ENCODE data around the gene KHNYN.
"Not testable (repeated sequence)": the region's sequence is repeated elsewhere in the genome, so short reads cannot be mapped to it uniquely, and the experiment has no call there.

KHNYN gene

DNA sequence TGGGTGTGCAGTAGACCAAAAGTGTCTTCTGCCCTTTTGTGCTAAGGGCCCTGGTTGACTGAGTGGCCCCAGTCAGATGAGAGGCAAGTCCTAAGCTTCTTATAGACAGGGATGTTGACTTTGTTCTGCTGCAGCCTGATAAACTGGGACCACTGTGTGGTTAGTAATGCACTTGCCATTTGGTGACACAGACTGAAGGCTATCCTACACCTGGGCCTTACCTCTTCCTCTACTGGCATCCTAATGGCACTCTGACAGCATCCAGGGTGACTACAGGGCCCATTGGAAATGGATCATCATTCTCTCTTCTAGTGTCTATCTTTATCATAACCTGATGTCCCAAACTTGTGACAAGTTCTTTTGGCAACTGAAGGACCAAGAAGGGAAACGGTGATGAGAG, 9.5 kb downstream of the KHNYN start:
- no peak for DNase-seq

GRCh38 chr14:24439830-24440605, 10.3 kb downstream of the KHNYN start:
- DNase-seq, result no peak

- DNase-seq, result no peak
Observed at GRCh38 chr14:24440606-24441399, 11.0 kb downstream of the KHNYN start.

GRCh38 chr14:24441485-24441884, 11.7 kb downstream of the KHNYN start:
- DNase-seq, result no peak

- DNase-seq, result no peak
Observed at GRCh38 chr14:24441904-24442239, 12.1 kb downstream of the KHNYN start.

- DNase-seq, result peak; percentile 97
Observed at GRCh38 chr14:24442240-24443052, 12.7 kb downstream of the KHNYN start, which contains the start of gene SDR39U1. Gene SDR39U1, minus strand, starts transcription at chr14:24442776. Its CDS starts 7 bp downstream, at chr14:24442769.

DNA sequence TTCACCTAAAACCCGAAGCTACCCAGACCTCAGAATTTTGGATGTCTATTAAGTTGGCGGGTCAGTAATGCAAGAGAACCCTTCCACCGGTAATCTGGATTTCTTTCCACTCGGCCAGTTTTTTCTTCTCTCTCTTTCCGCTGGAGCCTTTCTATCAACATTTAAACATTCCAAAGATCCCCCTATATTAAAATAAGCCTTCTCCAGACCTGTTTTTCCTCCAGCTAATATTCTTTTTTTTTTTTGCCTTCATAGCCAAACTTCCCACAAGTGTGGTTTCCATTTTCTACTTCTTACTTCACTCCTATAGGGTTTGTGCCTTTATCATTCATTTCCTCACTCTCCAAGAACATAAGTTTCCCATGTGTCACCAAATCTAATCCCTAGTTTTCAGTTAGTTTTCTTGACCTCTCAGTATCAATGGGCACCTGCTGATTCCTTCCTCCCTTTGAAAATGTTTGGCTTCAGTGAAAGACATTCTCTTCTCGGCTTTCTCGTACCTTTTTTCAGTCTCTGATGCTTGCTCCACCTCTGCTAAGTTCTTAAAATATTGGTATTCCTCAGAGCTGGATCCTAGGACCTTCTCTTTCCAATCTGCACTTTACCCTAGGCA, 13.4 kb downstream of the KHNYN start:
- no peak for DNase-seq

- DNase-seq, result not testable (repeated sequence)
Observed at GRCh38 chr14:24450828-24451227, 21.1 kb downstream of the KHNYN start.

DNA sequence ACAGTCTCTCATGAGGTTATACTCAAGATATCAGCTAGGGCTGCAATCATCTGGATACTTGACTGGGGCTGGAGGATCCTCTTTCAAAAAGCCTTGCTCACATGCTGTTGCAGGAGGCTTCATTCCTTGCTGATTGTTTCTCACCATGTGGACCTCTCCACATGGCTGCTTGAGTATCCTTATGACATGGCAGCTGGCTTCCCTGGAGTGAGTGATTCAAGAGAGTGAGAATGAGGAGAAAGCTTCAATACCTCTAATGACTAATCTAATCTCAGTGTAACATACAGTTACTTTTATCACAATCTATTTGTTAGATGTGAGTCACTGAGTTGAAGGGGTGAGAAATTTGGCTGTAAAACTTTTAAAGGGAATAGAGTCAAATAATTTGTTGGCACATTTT, 27.2 kb downstream of the KHNYN start:
- DNase-seq, result no peak

GRCh38 chr14:24458736-24459135, 29.0 kb downstream of the KHNYN start:
- DNase-seq, result no peak

- no peak for DNase-seq
Observed at GRCh38 chr14:24459331-24459730, 29.6 kb downstream of the KHNYN start.

- no peak for DNase-seq
Observed at GRCh38 chr14:24461336-24461735, 31.6 kb downstream of the KHNYN start.

- no peak for DNase-seq
Observed at GRCh38 chr14:24463017-24463883, 33.5 kb downstream of the KHNYN start.

DNA sequence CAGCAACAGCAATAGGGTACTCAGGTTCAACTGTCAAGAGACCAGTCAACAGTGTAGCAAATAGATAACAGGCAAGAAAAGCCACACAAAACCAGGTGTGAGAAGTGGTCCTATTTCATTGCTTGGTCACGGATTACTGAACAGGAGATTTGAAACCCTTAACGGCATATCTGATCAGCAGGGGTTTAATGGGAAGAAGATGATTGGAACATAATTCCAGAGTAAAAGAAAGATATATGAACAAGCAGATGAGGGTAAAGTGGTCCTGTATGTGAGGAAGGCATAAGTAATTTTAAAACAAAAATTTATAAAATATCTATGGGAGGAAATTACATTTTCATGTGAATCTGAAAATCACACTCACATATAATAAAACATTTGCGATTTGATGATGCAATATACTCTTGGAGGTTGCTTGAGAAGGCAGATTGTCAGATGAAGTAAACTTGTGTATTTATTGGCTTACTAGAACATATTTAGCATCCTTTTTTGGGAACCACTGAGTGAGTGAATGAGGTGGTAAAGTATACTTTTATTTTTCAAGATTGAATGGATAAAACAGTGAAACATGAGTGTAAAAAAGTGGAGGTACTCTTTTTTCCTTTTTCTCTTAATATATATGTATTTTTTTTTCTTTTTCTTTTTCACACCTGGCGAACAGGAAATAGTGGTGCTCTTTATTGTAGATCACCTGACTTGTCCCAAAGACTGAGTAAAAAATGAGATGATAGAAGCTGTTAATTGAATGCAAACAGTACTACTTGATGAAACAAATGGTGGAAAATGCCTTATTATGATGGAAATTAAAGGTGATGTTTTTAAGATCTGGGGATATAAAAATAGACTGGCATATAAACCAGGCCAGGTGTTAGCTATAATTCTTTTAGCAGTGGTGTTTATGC, 34.4 kb downstream of the KHNYN start:
- no peak for DNase-seq

- no peak for DNase-seq
Observed at GRCh38 chr14:24465368-24465767, 35.6 kb downstream of the KHNYN start.

GRCh38 chr14:24465805-24466204, 36.1 kb downstream of the KHNYN start:
- no peak for DNase-seq

- not testable (repeated sequence) for DNase-seq
Observed at GRCh38 chr14:24470450-24470849, 40.7 kb downstream of the KHNYN start.

DNA sequence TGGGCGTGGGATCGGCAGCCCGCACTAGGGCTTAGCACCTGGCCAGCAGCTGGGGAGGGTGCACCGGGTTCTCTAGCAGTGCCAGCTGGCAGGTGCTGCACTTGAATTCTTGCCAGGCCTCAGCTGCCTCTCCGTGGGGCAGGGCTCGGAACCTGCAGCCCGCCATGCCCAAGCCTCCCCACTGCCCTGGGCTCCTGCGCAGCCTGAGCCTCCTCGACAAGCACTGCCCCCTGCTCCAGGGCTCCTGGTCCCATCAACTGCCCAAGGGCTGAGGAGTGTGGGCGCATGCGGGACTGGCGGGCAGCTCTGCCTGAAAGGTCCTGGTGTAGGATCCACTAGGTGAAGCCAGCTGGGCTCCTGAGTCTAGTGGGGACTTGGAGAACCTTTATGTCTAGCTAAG, 43.5 kb downstream of the KHNYN start:
- no peak for DNase-seq

GRCh38 chr14:24475261-24475660, 45.5 kb downstream of the KHNYN start:
- DNase-seq, result no peak

DNA sequence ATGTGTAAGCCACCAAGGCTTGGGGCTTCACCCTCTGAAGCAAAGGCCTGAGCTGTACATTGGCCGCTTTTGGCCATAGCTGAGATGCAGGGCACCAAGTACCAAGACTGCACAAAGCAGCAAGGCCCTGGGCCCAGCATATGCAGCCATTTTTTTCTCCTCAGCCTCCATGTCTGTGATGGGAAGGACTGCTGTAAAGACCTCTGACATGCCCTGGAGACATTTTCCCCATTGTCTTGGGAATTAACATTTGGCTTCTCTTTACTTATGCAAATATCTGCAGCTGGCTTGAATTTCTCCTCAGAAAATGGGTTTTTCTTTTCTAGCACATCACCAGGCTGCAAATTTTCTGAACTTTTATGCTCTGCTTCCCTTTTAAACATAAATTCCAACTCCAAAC, 50.2 kb downstream of the KHNYN start:
- DNase-seq, result not testable (repeated sequence)

Data from stimulated activated naive CD4-positive, alpha-beta T cell treated with Interleukin-2 at 50 U/mL for 16 hours (primary cell).